Liver (tissue), 9 donors: ENCODE results near the gene NDUFAF2. TPM values are rescaled to one million over a fixed set of nuclear protein-coding genes. Genes with fewer than 3 reads are reported as not detected.

Experiments
- DNase-seq: peaks from one replicate; pipeline ENCODE4 v3.0.0-alpha.2; 2017; ENCODE audit warnings: low spot score
- H3K27ac ChIP-seq, 2 donors: one replicate each; pipeline ENCODE4 v1.7.0; 2013; ENCODE audit warnings: inconsistent platforms in 2 of 2, low read length in 2 of 2, control low read depth in 1 of 2, low read depth in 1 of 2, mild to moderate bottlenecking in 1 of 2
- H3K27me3 ChIP-seq, 4 donors: one replicate each; pipeline versions ENCODE4 v1.6.1 to v1.7.0; 2013; ENCODE audit warnings: low read length in 3 of 4, inconsistent platforms in 1 of 4, mild to moderate bottlenecking in 1 of 4, moderate library complexity in 1 of 4; ENCODE audit not compliant: control insufficient read depth in 4 of 4, insufficient read depth in 4 of 4
- H3K36me3 ChIP-seq, 4 donors: one replicate each; pipeline versions ENCODE4 v1.6.1 to v1.7.0; 2013; ENCODE audit warnings: low read length in 3 of 4, mild to moderate bottlenecking in 3 of 4, low read depth in 1 of 4, moderate library complexity in 1 of 4; ENCODE audit not compliant: control insufficient read depth in 4 of 4, insufficient read depth in 3 of 4
- H3K4me1 ChIP-seq, 4 donors: one replicate each; pipeline versions ENCODE4 v1.6.1 to v1.7.0; 2013; ENCODE audit warnings: low read length in 3 of 4, mild to moderate bottlenecking in 3 of 4, moderate library complexity in 1 of 4; ENCODE audit not compliant: control insufficient read depth in 4 of 4, insufficient read depth in 4 of 4
- H3K4me3 ChIP-seq, 3 donors: one replicate each; pipeline versions ENCODE4 v1.6.1 to v1.7.0; 2013; ENCODE audit warnings: low read length in 3 of 3, control low read depth in 1 of 3, low read depth in 1 of 3, mild to moderate bottlenecking in 1 of 3
- H3K9ac ChIP-seq, 2 donors: one replicate each; pipeline ENCODE4 v1.7.0; 2013; ENCODE audit warnings: low read length in 2 of 2, mild to moderate bottlenecking in 2 of 2, moderate library complexity in 2 of 2, control low read depth in 1 of 2, low read depth in 1 of 2
- H3K9me3 ChIP-seq, 4 donors: one replicate each; pipeline versions ENCODE4 v1.6.1 to v1.7.0; 2013; ENCODE audit warnings: low read length in 3 of 4; ENCODE audit not compliant: control insufficient read depth in 4 of 4
- ATF3 ChIP-seq: IDR thresholded peaks from 2 replicates; pipeline ENCODE4 v1.6.1; 2016; ENCODE audit warnings: antibody characterized with exemption
- CTCF ChIP-seq: fragments of 150-350 bp; IDR thresholded peaks from 2 replicates; pipeline ENCODE4 v1.5.1; 2017; ENCODE audit warnings: improper control_type of control experiment, low read depth, low read length; ENCODE audit not compliant: missing input control
- EGR1 ChIP-seq, 2 donors: IDR thresholded peaks; 2 replicates each; pipeline ENCODE4 v1.6.1; 2016 to 2018; ENCODE audit warnings: antibody characterized with exemption in 2 of 2, low read depth in 2 of 2
- FOXA1 ChIP-seq: IDR thresholded peaks from 2 replicates; pipeline ENCODE4 v1.6.1; 2016; ENCODE audit warnings: antibody characterized with exemption
- FOXA2 ChIP-seq: IDR thresholded peaks from 2 replicates; pipeline ENCODE4 v1.6.1; 2016; ENCODE audit warnings: antibody characterized with exemption
- GABPA ChIP-seq, 2 donors: IDR thresholded peaks in 1 of 2; conservative IDR thresholded peaks in 1 of 2; 2 replicates each; pipeline ENCODE4 v1.6.1; 2016; ENCODE audit warnings: antibody characterized with exemption in 2 of 2, mild to moderate bottlenecking in 1 of 2, moderate library complexity in 1 of 2
- HNF4A ChIP-seq, 2 donors: conservative IDR thresholded peaks; 2 replicates each; pipeline ENCODE4 v1.6.1; 2016; ENCODE audit warnings: antibody characterized with exemption in 2 of 2, mild to moderate bottlenecking in 2 of 2
- MAX ChIP-seq: IDR thresholded peaks from 2 replicates; pipeline ENCODE4 v1.6.1; 2016; ENCODE audit warnings: antibody characterized with exemption
- NR2F2 ChIP-seq: IDR thresholded peaks from 2 replicates; pipeline ENCODE4 v1.6.1; 2016; ENCODE audit warnings: antibody characterized with exemption
- REST ChIP-seq: IDR thresholded peaks from 2 replicates; pipeline ENCODE4 v1.6.1; 2016; ENCODE audit warnings: antibody characterized with exemption, mild to moderate bottlenecking
- RXRA ChIP-seq, 2 donors: IDR thresholded peaks; 2 replicates each; pipeline ENCODE4 v1.6.1; 2017 to 2018; ENCODE audit warnings: antibody characterized with exemption in 2 of 2, mild to moderate bottlenecking in 1 of 2
- SP1 ChIP-seq: IDR thresholded peaks from 2 replicates; pipeline ENCODE4 v1.6.1; 2018; ENCODE audit warnings: antibody characterized with exemption, mild to moderate bottlenecking
- TAF1 ChIP-seq: conservative IDR thresholded peaks from 2 replicates; pipeline ENCODE4 v1.6.1; 2016; ENCODE audit warnings: antibody characterized with exemption, mild to moderate bottlenecking
- YY1 ChIP-seq: IDR thresholded peaks from 2 replicates; pipeline ENCODE4 v1.6.1; 2016; ENCODE audit warnings: antibody characterized with exemption, mild to moderate bottlenecking
- ZBTB33 ChIP-seq: IDR thresholded peaks from 2 replicates; pipeline ENCODE4 v1.6.1; 2016; ENCODE audit warnings: antibody characterized with exemption
- WGBS: extraction: QIAGEN DNeasy Blood & Tissue Kit; methylation state at CpG from one replicate; pipeline ENCODE4 v1.1.7; 2013; 5-methylcytosine and 5-hydroxymethylcytosine counted together
- polyA plus RNA-seq, 2 donors: library from polyadenylated mRNA; stranded (reverse) in 1 of 2; unstranded in 1 of 2; fragments of 200-250 nt in 1 of 2; fragments of >200 nt in 1 of 2; fragmentation: Nextera tagmentation in 1 of 2; extraction: Ambion mirVana in 1 of 2; gene quantifications; one replicate each; pipeline versions ENCODE4 v1.2.1 to v1.2.3, GENCODE V29; 2013 to 2015
- total RNA-seq, 2 donors: library from RNA; depleted of rRNA; stranded (reverse); fragments of >200 nt; gene quantifications; one replicate each; pipeline ENCODE4 v1.2.3, GENCODE V29; 2014
- donor health status: healthy.
- donor health status: healthy.
- donor health status: healthy.
- donor health status: healthy.
- donor health status: healthy.

NDUFAF2 gene
- total and polyA plus RNA-seq, 4 donors: 4.3 to 21.3 (median 12.5) TPM

GRCh38 chr5:61120534-61120933 is 175.5 kb downstream of the NDUFAF2 start:
- H3K9me3 ChIP-seq: no peaks in the 10 kb centered on the region
- no peaks in the 10 kb centered on the region for H3K36me3 ChIP-seq
- TF ChIP-seq FOXA1 (no peak), ZBTB33 (no peak), GABPA (IDR thresholded peaks at IDR 0.05 in 1 of 2, conservative IDR thresholded peaks at IDR 0.05 in 1 of 2) (no peak), HNF4A (conservative IDR thresholded peaks at IDR 0.05) (no peak), FOXA2 (no peak), NR2F2 (no peak), EGR1 (IDR thresholded peaks at IDR 0.05; ENCODE audit: low read depth in 2 of 2) (no peak), TAF1 (no peak), ATF3 (no peak), CTCF (no peak), MAX (no peak)
- DNase-seq: no peak
- H3K4me3 ChIP-seq: no peak overlapping the region
- no peak overlapping the region for H3K27ac ChIP-seq
- no peaks in the 10 kb centered on the region for H3K4me1 ChIP-seq
- no peaks in the 10 kb centered on the region for H3K27me3 ChIP-seq
- 96% methylated on average over 1 of the region's 1 CpG for WGBS
- no peak overlapping the region for H3K9ac ChIP-seq

- Histone ChIP-seq H3K4me1 (no peaks in the 10 kb centered on the region), H3K27ac (no peak overlapping the region), H3K36me3 (no peaks in the 10 kb centered on the region), H3K9me3 (no peaks in the 10 kb centered on the region), H3K4me3 (no peak overlapping the region), H3K9ac (no peak overlapping the region), H3K27me3 (no peaks in the 10 kb centered on the region)
- WGBS: 86% methylated on average over 4 of the region's 4 CpGs
- no peak for DNase-seq
- TF ChIP-seq EGR1 (IDR thresholded peaks at IDR 0.05; ENCODE audit: low read depth in 2 of 2): no peak
- no peak for TF ChIP-seq RXRA (IDR thresholded peaks at IDR 0.05)
- TF ChIP-seq SP1: no peak
- no peak for TF ChIP-seq MAX
- TF ChIP-seq REST: no peak
- TF ChIP-seq NR2F2: no peak
- TF ChIP-seq ATF3: no peak
- TF ChIP-seq YY1: no peak
- no peak for TF ChIP-seq TAF1
Observed at GRCh38 chr5:61123145-61123544, 178.1 kb downstream of the NDUFAF2 start.
